Measurements from ENCODE around the gene KMT2A.

DNA sequence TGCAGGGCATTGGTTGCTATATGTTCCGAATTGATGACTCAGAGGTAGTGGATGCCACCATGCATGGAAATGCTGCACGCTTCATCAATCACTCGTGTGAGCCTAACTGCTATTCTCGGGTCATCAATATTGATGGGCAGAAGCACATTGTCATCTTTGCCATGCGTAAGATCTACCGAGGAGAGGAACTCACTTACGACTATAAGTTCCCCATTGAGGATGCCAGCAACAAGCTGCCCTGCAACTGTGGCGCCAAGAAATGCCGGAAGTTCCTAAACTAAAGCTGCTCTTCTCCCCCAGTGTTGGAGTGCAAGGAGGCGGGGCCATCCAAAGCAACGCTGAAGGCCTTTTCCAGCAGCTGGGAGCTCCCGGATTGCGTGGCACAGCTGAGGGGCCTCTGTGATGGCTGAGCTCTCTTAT is 85.6 kb downstream of the KMT2A start:
- TF ChIP-seq, protein P1, sequence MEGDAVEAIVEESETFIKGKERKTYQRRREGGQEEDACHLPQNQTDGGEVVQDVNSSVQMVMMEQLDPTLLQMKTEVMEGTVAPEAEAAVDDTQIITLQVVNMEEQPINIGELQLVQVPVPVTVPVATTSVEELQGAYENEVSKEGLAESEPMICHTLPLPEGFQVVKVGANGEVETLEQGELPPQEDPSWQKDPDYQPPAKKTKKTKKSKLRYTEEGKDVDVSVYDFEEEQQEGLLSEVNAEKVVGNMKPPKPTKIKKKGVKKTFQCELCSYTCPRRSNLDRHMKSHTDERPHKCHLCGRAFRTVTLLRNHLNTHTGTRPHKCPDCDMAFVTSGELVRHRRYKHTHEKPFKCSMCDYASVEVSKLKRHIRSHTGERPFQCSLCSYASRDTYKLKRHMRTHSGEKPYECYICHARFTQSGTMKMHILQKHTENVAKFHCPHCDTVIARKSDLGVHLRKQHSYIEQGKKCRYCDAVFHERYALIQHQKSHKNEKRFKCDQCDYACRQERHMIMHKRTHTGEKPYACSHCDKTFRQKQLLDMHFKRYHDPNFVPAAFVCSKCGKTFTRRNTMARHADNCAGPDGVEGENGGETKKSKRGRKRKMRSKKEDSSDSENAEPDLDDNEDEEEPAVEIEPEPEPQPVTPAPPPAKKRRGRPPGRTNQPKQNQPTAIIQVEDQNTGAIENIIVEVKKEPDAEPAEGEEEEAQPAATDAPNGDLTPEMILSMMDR (IDR thresholded peaks at IDR 0.05; ENCODE audit: low read length) = no peak
- no peak for TF ChIP-seq EZH2 (optimal IDR thresholded peaks at IDR 0.05; ENCODE audit: low read depth, low read length)
